HG03439 (cell line): ENCODE measurements around the gene SP7.
"Not testable (repeated sequence)": the region's sequence is repeated elsewhere in the genome, so short reads cannot be mapped to it uniquely, and the experiment has no call there.

ENCODE experiments used
- ATAC-seq: cut with Tn5 transposase; IDR thresholded peaks from one replicate; pipeline ENCODE4 v1.9.1; 2021; ENCODE audit warnings: mild to moderate bottlenecking, moderate library complexity; ENCODE audit not compliant: unreplicated experiment

Gene SP7

GRCh38 chr12:53347905-53348304 lies 11.8 kb upstream of the SP7 start:
- ATAC-seq: no peak

DNA sequence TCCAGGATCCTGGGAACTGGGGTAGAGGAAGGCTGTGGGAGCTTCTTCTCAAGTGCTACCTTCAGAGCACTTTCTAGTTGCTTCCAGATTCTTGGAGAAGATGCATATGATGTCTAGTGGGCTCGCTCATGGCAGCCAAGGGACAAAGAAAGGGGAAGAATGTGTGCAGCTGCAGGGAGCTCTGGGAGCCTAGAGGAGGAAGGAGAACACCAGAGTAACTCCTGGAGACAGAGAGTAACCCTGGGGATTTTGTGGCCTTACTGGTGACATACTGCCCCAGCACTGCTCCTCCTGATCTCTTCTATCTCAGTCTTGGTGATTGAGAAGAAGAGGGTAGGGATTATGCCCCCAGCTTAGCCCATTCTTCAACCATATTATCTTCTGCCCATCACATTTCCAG lies 10.3 kb upstream of the SP7 start:
- no peak for ATAC-seq

GRCh38 chr12:53345486-53346188 lies 9.5 kb upstream of the SP7 start:
- ATAC-seq: no peak

DNA sequence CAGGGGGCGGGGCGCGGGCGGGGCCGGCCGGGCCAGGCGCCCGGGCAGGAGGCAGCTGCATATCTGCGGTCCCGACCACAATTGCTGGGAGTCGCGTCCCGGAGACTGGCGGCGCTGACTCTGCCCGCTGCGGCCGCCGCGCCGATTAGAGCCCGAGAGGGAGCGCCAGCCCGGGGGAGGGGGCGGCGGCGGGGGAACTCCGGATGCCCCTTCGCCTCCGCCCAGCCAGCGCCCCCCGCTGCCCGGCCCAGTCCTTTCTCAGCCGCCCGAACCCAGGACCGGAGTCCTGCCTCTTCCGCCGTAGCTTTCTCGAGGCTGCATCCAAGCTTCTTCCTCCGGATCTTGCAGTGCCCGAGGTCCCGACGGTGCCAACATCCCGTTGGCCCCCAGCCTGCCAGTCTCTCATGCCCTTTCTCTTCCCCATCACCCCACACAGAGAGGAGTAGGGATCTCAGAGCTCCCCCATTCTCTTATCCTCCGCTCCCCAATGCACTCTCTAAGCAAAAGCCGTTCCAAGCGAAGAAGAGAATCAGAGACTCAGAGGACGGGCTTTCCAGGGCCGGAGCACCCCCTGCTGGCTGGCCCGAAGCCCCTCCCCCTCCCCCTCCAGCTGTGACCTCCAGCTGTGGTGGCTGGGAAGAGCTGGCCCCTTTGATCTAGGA lies 8.8 kb upstream of the SP7 start:
- peak; percentile 60 for ATAC-seq

DNA sequence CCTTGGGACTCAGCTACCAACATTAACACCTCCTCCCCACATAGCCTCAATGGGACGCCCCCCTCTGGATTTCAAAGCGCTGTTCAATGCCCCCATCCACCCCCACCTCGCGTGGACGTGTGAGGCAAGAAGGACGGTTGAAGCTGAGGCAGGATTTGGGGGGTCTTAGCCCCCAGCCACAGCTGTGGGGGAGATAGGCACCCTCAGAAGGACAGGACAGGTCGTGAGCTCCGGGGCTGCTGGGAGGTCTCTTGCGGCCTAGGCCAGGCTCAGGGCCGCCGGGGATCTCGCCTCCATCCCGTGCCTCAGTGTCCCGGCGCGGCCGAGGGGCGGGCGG lies 8.3 kb upstream of the SP7 start:
- peak; percentile 20 for ATAC-seq

DNA sequence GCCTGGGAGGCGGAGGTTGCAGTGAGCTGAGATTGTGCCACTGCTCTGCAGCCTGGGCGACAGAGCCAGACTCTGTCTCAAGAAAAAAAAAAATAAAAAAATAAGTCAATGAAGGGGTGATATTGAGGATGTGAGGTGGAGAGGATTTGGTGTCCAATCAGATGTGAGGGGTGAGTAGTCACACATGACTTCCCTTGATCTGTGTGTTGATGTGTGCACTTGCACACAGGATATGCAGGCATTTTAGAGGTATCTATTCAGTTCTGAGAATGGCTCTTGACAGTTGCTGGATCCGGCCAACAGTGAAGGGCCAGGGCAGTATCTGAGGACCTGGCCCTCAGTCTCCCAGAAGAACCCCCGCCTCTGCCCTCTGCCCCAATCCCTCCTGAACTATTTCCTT lies 7.8 kb upstream of the SP7 start:
- ATAC-seq: no peak

GRCh38 chr12:53343449-53343848 lies 7.3 kb upstream of the SP7 start:
- ATAC-seq: no peak

DNA sequence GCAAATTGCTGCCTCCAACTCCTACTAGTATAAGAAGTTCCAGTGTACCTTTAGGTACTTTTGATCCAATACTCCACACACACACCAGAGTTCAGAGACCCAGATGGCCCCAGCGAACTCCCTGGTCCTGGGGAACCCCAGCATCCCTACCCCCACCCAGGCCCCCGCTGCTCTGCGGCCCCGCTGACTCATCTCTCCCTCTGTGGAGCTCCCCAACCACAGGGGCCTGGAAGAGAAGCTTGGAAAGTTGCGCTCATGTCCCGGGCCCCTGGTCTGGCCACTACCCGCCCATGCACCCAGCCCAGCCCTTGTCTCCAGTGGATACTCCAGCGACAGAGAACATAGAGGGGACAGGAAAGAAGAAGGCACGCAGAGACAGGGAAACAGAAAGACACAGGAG lies 4.2 kb upstream of the SP7 start:
- ATAC-seq: no peak

- no peak for ATAC-seq
Measured at GRCh38 chr12:53338916-53339315, 2.8 kb upstream of the SP7 start.

DNA sequence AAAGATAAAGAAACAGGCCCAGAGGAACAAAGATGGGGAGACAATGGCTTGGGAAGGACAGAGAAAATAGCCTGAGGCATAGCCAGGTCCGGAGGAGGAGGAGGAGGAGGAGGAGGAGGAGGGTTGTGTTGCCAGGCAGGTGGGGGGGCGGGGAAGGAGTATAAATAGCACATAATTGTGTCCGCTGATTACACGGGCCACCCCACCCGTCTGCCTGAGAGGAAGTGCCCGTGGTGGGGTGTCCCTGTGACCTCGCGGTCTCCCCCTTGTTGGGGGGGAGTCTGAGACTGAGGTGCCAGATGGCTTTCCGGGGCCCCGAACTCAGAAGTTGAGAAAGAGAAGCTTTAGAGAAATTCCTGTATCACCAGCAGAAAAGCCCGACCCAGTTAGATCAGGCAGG lies 1.9 kb upstream of the SP7 start:
- ATAC-seq: no peak

DNA sequence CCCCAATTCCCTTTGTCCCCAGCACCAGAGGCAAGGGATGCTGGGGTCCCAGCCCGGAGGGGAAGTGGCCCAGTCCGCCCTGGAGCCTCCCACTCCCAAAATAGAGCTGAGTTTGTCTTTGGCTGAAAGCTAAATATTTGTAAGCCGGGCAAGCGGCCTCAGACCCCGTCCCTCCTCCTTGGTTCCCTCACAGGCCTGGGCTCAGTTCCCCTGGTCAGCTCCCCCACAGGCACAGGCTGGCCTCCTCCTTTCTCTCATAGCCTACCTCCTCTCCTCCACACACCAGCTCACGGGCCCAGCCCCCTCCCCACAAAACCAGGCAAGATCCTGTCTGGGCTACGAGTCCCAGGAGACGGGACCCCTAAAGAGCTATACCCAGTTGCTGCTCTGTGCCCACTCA lies 1.3 kb downstream of the SP7 start:
- ATAC-seq: no peak

GRCh38 chr12:53333845-53334244 lies 2.3 kb downstream of the SP7 start:
- no peak for ATAC-seq

- ATAC-seq: no peak
Measured at GRCh38 chr12:53333289-53333688, 2.9 kb downstream of the SP7 start.

- ATAC-seq: no peak
Measured at GRCh38 chr12:53332744-53333143, 3.4 kb downstream of the SP7 start.

DNA sequence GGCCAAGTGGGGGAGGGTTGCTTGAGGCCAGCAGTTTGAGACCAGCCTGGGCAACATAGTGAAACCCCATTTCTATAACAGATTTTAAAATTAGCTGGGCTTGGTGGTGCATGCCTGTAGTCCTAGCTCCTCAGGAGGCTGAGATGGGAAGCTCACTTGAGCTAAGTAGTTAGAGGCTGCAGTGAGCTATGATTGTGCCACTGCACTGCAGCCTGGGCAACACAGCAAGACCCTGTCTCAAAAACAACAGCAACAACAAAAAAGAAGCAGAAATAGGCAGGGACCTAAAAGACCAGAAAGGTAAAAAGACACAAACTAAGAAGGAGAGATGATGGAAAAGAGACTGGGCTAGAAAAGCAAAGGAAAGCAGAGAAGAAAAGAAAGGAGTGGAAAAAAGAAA lies 3.8 kb downstream of the SP7 start:
- ATAC-seq: not testable (repeated sequence)

DNA sequence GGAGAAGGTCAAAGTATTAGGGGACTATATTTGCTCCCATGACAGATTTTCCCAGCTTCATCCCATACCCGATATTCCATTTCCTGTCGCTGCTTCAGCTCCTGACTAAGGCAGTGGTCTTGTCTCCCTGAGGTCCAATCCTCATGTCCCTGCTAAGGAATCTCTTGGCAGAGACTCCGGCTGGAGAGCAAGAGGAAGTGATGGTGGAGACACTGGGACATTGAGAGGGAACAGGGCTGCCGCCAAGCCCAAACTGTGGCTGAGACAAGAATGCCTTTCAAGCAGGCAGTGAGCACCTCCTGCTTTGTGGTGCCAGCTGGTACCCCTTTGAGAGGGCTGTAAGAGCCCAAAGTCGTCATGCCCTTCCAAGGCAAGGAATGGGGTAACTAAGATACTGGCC lies 5.5 kb downstream of the SP7 start:
- ATAC-seq: no peak

DNA sequence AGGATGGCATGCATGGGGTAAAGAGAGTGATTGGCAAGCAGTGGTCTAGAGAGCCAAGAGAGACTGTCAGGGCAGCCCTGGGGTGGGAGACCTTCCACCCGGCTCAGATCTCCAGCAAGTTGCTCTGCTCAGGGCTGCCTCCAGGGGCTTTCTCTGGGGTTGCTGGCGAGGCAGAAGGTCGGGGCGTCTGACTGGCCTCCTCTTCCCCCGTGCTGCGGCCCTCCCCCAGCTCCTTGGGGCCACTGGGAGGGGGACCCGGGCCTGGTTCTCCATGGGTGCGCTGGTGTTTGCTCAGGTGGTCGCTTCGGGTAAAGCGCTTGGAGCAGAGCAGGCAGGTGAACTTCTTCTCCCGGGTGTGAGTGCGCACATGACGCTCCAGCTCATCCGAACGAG lies 8.1 kb downstream of the SP7 start:
- no peak for ATAC-seq

GRCh38 chr12:53327435-53328042 lies 8.6 kb downstream of the SP7 start:
- ATAC-seq: no peak

- ATAC-seq: no peak
Measured at GRCh38 chr12:53326460-53327185, 9.5 kb downstream of the SP7 start.

- no peak for ATAC-seq
Measured at GRCh38 chr12:53325511-53326061, 10.6 kb downstream of the SP7 start.

- ATAC-seq: peak; percentile 57
Measured at GRCh38 chr12:53324779-53325510, 11.2 kb downstream of the SP7 start.
